Measurements from ENCODE around the gene SLC44A4.
"Not testable (repeated sequence)": the region's sequence is repeated elsewhere in the genome, so short reads cannot be mapped to it uniquely, and the experiment has no call there.

GRCh38 chr6:31851980-31852718, 26.6 kb downstream of the SLC44A4 start:
- TF ChIP-seq CTCF (conservative IDR thresholded peaks at IDR 0.05 in 1 of 2, IDR thresholded peaks at IDR 0.05 in 1 of 2; ENCODE audit: extremely low read depth in 1 of 2, insufficient read depth in 1 of 2, low read depth in 1 of 2, low read length in 2 of 2); EZH2 (IDR thresholded peaks at IDR 0.05; ENCODE audit: borderline replicate concordance, low read length): not testable (repeated sequence)

Measured in mammary epithelial cell (primary cell).